ENCODE measurements around the gene CC2D1B. TPM values are rescaled to one million over a fixed set of nuclear protein-coding genes. Genes with fewer than 3 reads are reported as not detected.

The CC2D1B gene
- total RNA-seq, 1 experiment from 2014 or later, result 22.6 TPM

GRCh38 chr1:52365071-52365745, 797 bp downstream of the CC2D1B start:
- POLR2A ChIA-PET, result interaction anchor here (1.1 to 2.4 kb wide), 2 partner anchors 14 to 39 kb away, joined by 7 to 10 read pairs; partner anchors contain the start of genes ORC1 and PRPF38A
- CTCF ChIA-PET, result interaction anchor here (1.3 to 1.8 kb wide), 2 partner anchors 14 to 17 kb away, joined by 7 to 10 read pairs; no protein-coding TSS in a partner anchor
- no peak for ATAC-seq

DNA sequence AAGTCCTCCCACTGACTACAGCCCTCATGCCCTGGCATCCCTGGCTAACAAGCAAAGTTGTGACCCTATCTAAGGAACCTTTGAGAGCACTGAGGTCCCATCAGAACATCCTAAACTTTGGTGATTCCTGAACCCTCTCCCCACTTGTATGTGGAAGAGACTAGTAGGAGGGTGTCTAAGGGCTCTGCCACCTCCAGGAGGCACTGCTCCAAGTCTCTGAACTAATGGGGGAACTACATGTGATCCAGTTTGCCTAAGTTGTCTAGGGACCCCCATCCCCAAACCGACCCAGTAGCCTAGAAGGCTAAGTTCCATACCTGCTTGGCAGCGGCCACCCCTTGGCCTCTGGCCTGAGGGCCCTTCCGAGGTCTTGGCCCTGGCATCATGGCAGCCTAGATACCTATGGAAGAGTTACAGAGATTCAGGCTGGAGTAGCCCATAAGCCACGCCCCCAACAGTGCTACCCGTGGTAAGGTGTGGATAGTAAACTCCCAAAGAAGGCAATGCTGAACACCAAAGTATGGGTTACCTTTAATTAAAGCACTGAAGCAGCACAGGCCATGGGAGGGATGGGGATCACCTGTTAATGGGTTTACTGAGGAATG, 1.7 kb downstream of the CC2D1B start:
- Mint-ChIP-seq H3K27me3 (ENCODE audit: low read depth) (no peaks in the 10 kb centered on the region; the same call in 1 of the 2 replicates), H3K36me3 (peaks cover 34% of the 10 kb centered on the region), H3K4me3 (peak overlapping the region; percentile 91), H3K9me3 (no peaks in the 10 kb centered on the region), H3K4me1 (peaks cover 25% of the 10 kb centered on the region), H3K27ac (no peak overlapping the region)
- POLR2A ChIA-PET, result interaction anchor here (1.1 to 2.4 kb wide), 2 partner anchors 13 to 40 kb away, joined by 7 to 10 read pairs; partner anchors contain the start of genes ORC1 and PRPF38A
- CTCF ChIA-PET, result interaction anchor here (1.3 kb wide), 1 partner anchor 13 kb away, joined by 7 read pairs; no protein-coding TSS in a partner anchor
- DNase-seq (ENCODE audit: low spot score) (no peak), ATAC-seq (no peak)
- TF ChIP-seq, protein P1, sequence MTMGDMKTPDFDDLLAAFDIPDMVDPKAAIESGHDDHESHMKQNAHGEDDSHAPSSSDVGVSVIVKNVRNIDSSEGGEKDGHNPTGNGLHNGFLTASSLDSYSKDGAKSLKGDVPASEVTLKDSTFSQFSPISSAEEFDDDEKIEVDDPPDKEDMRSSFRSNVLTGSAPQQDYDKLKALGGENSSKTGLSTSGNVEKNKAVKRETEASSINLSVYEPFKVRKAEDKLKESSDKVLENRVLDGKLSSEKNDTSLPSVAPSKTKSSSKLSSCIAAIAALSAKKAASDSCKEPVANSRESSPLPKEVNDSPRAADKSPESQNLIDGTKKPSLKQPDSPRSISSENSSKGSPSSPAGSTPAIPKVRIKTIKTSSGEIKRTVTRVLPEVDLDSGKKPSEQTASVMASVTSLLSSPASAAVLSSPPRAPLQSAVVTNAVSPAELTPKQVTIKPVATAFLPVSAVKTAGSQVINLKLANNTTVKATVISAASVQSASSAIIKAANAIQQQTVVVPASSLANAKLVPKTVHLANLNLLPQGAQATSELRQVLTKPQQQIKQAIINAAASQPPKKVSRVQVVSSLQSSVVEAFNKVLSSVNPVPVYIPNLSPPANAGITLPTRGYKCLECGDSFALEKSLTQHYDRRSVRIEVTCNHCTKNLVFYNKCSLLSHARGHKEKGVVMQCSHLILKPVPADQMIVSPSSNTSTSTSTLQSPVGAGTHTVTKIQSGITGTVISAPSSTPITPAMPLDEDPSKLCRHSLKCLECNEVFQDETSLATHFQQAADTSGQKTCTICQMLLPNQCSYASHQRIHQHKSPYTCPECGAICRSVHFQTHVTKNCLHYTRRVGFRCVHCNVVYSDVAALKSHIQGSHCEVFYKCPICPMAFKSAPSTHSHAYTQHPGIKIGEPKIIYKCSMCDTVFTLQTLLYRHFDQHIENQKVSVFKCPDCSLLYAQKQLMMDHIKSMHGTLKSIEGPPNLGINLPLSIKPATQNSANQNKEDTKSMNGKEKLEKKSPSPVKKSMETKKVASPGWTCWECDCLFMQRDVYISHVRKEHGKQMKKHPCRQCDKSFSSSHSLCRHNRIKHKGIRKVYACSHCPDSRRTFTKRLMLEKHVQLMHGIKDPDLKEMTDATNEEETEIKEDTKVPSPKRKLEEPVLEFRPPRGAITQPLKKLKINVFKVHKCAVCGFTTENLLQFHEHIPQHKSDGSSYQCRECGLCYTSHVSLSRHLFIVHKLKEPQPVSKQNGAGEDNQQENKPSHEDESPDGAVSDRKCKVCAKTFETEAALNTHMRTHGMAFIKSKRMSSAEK (CRISPR knock-in tag; IDR thresholded peaks at IDR 0.05; ENCODE audit: borderline replicate concordance), result no peak
- TF ChIP-seq, protein P2, sequence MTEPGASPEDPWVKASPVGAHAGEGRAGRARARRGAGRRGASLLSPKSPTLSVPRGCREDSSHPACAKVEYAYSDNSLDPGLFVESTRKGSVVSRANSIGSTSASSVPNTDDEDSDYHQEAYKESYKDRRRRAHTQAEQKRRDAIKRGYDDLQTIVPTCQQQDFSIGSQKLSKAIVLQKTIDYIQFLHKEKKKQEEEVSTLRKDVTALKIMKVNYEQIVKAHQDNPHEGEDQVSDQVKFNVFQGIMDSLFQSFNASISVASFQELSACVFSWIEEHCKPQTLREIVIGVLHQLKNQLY (CRISPR knock-in tag; IDR thresholded peaks at IDR 0.05), result no peak
- TF ChIP-seq, protein P3, sequence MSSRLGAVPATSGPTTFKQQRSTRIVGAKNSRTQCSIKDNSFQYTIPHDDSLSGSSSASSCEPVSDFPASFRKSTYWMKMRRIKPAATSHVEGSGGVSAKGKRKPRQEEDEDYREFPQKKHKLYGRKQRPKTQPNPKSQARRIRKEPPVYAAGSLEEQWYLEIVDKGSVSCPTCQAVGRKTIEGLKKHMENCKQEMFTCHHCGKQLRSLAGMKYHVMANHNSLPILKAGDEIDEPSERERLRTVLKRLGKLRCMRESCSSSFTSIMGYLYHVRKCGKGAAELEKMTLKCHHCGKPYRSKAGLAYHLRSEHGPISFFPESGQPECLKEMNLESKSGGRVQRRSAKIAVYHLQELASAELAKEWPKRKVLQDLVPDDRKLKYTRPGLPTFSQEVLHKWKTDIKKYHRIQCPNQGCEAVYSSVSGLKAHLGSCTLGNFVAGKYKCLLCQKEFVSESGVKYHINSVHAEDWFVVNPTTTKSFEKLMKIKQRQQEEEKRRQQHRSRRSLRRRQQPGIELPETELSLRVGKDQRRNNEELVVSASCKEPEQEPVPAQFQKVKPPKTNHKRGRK (CRISPR knock-in tag; IDR thresholded peaks at IDR 0.05; ENCODE audit: borderline replicate concordance), result no peak
- no peak for TF ChIP-seq GABPB1 (CRISPR knock-in tag; IDR thresholded peaks at IDR 0.05)
- TF ChIP-seq, protein P4, sequence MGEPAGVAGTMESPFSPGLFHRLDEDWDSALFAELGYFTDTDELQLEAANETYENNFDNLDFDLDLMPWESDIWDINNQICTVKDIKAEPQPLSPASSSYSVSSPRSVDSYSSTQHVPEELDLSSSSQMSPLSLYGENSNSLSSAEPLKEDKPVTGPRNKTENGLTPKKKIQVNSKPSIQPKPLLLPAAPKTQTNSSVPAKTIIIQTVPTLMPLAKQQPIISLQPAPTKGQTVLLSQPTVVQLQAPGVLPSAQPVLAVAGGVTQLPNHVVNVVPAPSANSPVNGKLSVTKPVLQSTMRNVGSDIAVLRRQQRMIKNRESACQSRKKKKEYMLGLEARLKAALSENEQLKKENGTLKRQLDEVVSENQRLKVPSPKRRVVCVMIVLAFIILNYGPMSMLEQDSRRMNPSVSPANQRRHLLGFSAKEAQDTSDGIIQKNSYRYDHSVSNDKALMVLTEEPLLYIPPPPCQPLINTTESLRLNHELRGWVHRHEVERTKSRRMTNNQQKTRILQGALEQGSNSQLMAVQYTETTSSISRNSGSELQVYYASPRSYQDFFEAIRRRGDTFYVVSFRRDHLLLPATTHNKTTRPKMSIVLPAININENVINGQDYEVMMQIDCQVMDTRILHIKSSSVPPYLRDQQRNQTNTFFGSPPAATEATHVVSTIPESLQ (CRISPR knock-in tag; IDR thresholded peaks at IDR 0.05), result no peak
- no peak for TF ChIP-seq ZNF396 (CRISPR knock-in tag; IDR thresholded peaks at IDR 0.05; ENCODE audit: borderline replicate concordance)
- no peak for TF ChIP-seq MXD4 (CRISPR knock-in tag; IDR thresholded peaks at IDR 0.05; ENCODE audit: borderline replicate concordance)
- no peak for TF ChIP-seq FOXP4 (CRISPR knock-in tag; IDR thresholded peaks at IDR 0.05)
- TF ChIP-seq NFE2L1 (CRISPR knock-in tag; IDR thresholded peaks at IDR 0.05), result no peak
- no peak for TF ChIP-seq ZNF121 (CRISPR knock-in tag; IDR thresholded peaks at IDR 0.05)
- TF ChIP-seq ZNF263 (CRISPR knock-in tag; IDR thresholded peaks at IDR 0.05; ENCODE audit: low read depth), result no peak
- TF ChIP-seq MAX (CRISPR knock-in tag; IDR thresholded peaks at IDR 0.05), result no peak
- TF ChIP-seq, protein P5, sequence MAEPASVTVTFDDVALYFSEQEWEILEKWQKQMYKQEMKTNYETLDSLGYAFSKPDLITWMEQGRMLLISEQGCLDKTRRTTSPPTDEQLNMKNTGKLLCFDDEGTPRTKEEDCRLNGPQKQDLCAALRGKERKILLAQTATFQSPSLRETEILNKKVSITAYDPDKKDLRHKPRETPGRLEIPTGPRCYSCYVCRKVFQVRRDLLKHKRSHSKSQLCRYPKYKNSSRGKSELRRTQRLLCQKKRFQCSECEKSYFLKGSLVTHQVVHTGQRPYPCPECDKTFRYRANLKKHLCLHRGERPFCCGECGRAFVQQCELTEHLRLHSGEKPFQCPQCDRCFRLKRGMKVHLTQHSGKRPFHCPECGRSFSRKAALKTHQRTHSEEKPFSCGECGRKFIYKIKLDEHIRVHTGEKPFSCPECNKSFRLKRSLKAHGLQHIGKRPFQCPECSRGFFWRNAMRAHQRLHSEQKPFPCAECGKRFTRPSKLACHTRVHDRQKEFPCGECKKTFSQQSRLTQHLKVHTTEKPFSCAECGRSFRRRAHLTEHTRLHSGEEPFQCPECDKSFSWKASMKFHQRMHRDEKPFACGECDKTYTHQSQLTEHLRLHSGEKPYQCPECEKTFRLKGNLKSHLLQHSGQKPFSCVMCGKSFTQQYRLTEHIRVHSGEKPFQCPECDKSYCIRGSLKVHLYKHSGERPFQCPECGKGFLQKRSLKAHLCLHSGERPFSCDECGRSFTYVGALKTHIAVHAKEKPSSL (CRISPR knock-in tag; conservative IDR thresholded peaks at IDR 0.05), result no peak

More at GRCh38 chr1:52365071-52365745, 797 bp downstream of the CC2D1B start:
- DNase-seq (ENCODE audit: low spot score), result peak; percentile 26
- Mint-ChIP-seq H3K27me3 (ENCODE audit: low read depth) (no peaks in the 10 kb centered on the region; the same call in 1 of the 2 replicates), H3K4me3 (peak overlapping the region; percentile 91), H3K9me3 (no peaks in the 10 kb centered on the region), H3K36me3 (peaks cover 29% of the 10 kb centered on the region), H3K4me1 (peaks cover 25% of the 10 kb centered on the region), H3K27ac (peak overlapping the region; percentile 89)
- TF ChIP-seq GABPB1 (CRISPR knock-in tag; IDR thresholded peaks at IDR 0.05) (0 out of 2 replicates have a peak, but pooled peaks have one; percentile 8), ELF4 (CRISPR knock-in tag; IDR thresholded peaks at IDR 0.05; ENCODE audit: low read depth) (no peak)

All from WTC11 (cell line).